Karpas-422 (cell line): ENCODE data around the gene MEIKIN. TPM values are rescaled to one million over a fixed set of nuclear protein-coding genes. Genes with fewer than 3 reads are reported as not detected.

Source experiments
- DNase-seq: peaks from one replicate; pipeline ENCODE4 v3.0.0-alpha.2; 2015
- H2AFZ ChIP-seq: fragments of 200-600 bp; sonication (generic); 2 replicates; pipeline ENCODE4 v1.6.1; 2014; ENCODE audit warnings: antibody characterized with exemption, low read length, mixed read lengths
- H3K27ac ChIP-seq: fragments of 200-600 bp; sonication (generic); 2 replicates; pipeline ENCODE4 v1.5.1; 2014; ENCODE audit warnings: mild to moderate bottlenecking, low read length, moderate library complexity
- H3K27me3 ChIP-seq: fragments of 200-600 bp; sonication (generic); 2 replicates; pipeline ENCODE4 v1.6.1; 2014; ENCODE audit warnings: low read length, mixed read lengths
- H3K36me3 ChIP-seq: fragments of 200-600 bp; sonication (generic); 2 replicates; pipeline ENCODE4 v1.6.1; 2014; ENCODE audit warnings: low read length, mixed read lengths; ENCODE audit not compliant: insufficient read depth
- H3K4me1 ChIP-seq: fragments of 200-600 bp; sonication (generic); 2 replicates; pipeline ENCODE4 v1.6.1; 2014; ENCODE audit warnings: mild to moderate bottlenecking, low read length, mixed read lengths
- H3K4me2 ChIP-seq: fragments of 200-600 bp; sonication (generic); 2 replicates; pipeline ENCODE4 v1.6.1; 2014; ENCODE audit warnings: low read length, low read depth, mild to moderate bottlenecking; ENCODE audit not compliant: poor library complexity, severe bottlenecking
- H3K4me3 ChIP-seq: fragments of 200-600 bp; sonication (generic); 2 replicates; pipeline ENCODE4 v1.5.1; 2014; ENCODE audit warnings: mild to moderate bottlenecking, antibody characterized with exemption, low read length, mixed read lengths
- H3K79me2 ChIP-seq: fragments of 200-600 bp; sonication (generic); 2 replicates; pipeline ENCODE4 v1.6.1; 2014; ENCODE audit warnings: mild to moderate bottlenecking, low read length, mixed read lengths
- H3K9ac ChIP-seq: fragments of 200-600 bp; sonication (generic); 2 replicates; pipeline ENCODE4 v1.6.0; 2014; ENCODE audit warnings: low read length
- H3K9me2 ChIP-seq: fragments of 200-600 bp; sonication (generic), shearing (Covaris generic); replicated peaks from 2 replicates; pipeline ENCODE4 v1.6.0; 2014; ENCODE audit warnings: mild to moderate bottlenecking, low read length, moderate library complexity; ENCODE audit not compliant: insufficient read depth
- H3K9me3 ChIP-seq: fragments of 300-700, 200-600 bp; sonication (generic); 2 replicates; pipeline ENCODE4 v1.6.1; 2014; ENCODE audit warnings: low read length, mixed read lengths
- H4K20me1 ChIP-seq: fragments of 200-600 bp; sonication (generic); 2 replicates; pipeline ENCODE4 v1.6.1; 2014; ENCODE audit warnings: mild to moderate bottlenecking, antibody characterized with exemption, low read length, low read depth; ENCODE audit not compliant: insufficient read depth
- total RNA-seq: library from RNA; depleted of rRNA; stranded (reverse); fragments of >200 nt; shearing (Covaris generic); gene quantifications from 2 replicates; pipeline ENCODE4 v1.2.3, GENCODE V29; 2014; ENCODE audit warnings: low replicate concordance; rRNA removed

Gene MEIKIN
- not detected in 2 replicates for total RNA-seq

- H3K4me1 ChIP-seq: peaks cover 14% of the 10 kb centered on the region
- H3K27me3 ChIP-seq: no peaks in the 10 kb centered on the region
- H3K27ac ChIP-seq: no peak within 1 kb of the TSS
- H3K9me3 ChIP-seq: no peaks in the 10 kb centered on the region
- H3K9me2 ChIP-seq: no peaks in the 10 kb centered on the region
- no peaks in the 10 kb centered on the region for H3K79me2 ChIP-seq
- peak within 1 kb of the TSS; percentile 47; the same call in 1 of the 2 replicates for H2AFZ ChIP-seq
- no peaks in the 10 kb centered on the region for H3K36me3 ChIP-seq
- no peaks in the 10 kb centered on the region for H4K20me1 ChIP-seq
- peak within 1 kb of the TSS; percentile 7 for H3K4me2 ChIP-seq
- DNase-seq: no peak
- no peak within 1 kb of the TSS; the same call in 1 of the 2 replicates for H3K4me3 ChIP-seq
- H3K9ac ChIP-seq: no peak within 1 kb of the TSS
Measured at GRCh38 chr5:131945551-131946168, at the start of gene MEIKIN. Gene MEIKIN, minus strand, starts transcription at chr5:131945663. Its CDS starts 158 bp downstream, at chr5:131945505.

GRCh38 chr5:131994533-131995226, 49.2 kb upstream of the MEIKIN start:
- H3K4me3 ChIP-seq: no peak overlapping the region
- H3K4me1 ChIP-seq: peaks cover 8% of the 10 kb centered on the region
- H3K27me3 ChIP-seq: no peaks in the 10 kb centered on the region
- no peaks in the 10 kb centered on the region for H3K9me3 ChIP-seq
- H3K9me2 ChIP-seq: no peaks in the 10 kb centered on the region
- H3K27ac ChIP-seq: no peak overlapping the region
- no peak overlapping the region for H3K9ac ChIP-seq
- H2AFZ ChIP-seq: no peak overlapping the region
- no peaks in the 10 kb centered on the region for H3K36me3 ChIP-seq
- no peaks in the 10 kb centered on the region for H4K20me1 ChIP-seq
- no peak overlapping the region for H3K4me2 ChIP-seq
- H3K79me2 ChIP-seq: no peaks in the 10 kb centered on the region
- DNase-seq: no peak

- Histone ChIP-seq H3K9ac (no peak overlapping the region), H3K4me2 (no peak overlapping the region), H3K27ac (no peak overlapping the region), H3K79me2 (no peaks in the 10 kb centered on the region), H3K9me2 (no peaks in the 10 kb centered on the region), H3K4me1 (peaks cover 8% of the 10 kb centered on the region), H2AFZ (no peak overlapping the region), H4K20me1 (no peaks in the 10 kb centered on the region), H3K27me3 (no peaks in the 10 kb centered on the region), H3K9me3 (no peaks in the 10 kb centered on the region), H3K36me3 (no peaks in the 10 kb centered on the region), H3K4me3 (no peak overlapping the region)
- no peak for DNase-seq
Measured at GRCh38 chr5:131994090-131994489, 48.6 kb upstream of the MEIKIN start.

GRCh38 chr5:131993676-131994075, 48.2 kb upstream of the MEIKIN start:
- no peak overlapping the region for H3K4me3 ChIP-seq
- no peak overlapping the region for H3K27ac ChIP-seq
- no peaks in the 10 kb centered on the region for H4K20me1 ChIP-seq
- H3K9me3 ChIP-seq: no peaks in the 10 kb centered on the region
- H2AFZ ChIP-seq: no peak overlapping the region
- H3K79me2 ChIP-seq: no peaks in the 10 kb centered on the region
- H3K9me2 ChIP-seq: no peaks in the 10 kb centered on the region
- peaks cover 8% of the 10 kb centered on the region for H3K4me1 ChIP-seq
- no peaks in the 10 kb centered on the region for H3K27me3 ChIP-seq
- H3K36me3 ChIP-seq: no peaks in the 10 kb centered on the region
- H3K4me2 ChIP-seq: no peak overlapping the region
- no peak for DNase-seq
- no peak overlapping the region for H3K9ac ChIP-seq

GRCh38 chr5:131992370-131992769, 46.9 kb upstream of the MEIKIN start:
- Histone ChIP-seq H3K9me2 (no peaks in the 10 kb centered on the region), H2AFZ (no peak overlapping the region), H4K20me1 (no peaks in the 10 kb centered on the region), H3K9ac (no peak overlapping the region), H3K4me1 (peaks cover 8% of the 10 kb centered on the region), H3K27ac (no peak overlapping the region), H3K4me2 (no peak overlapping the region), H3K36me3 (no peaks in the 10 kb centered on the region), H3K4me3 (no peak overlapping the region), H3K9me3 (no peaks in the 10 kb centered on the region), H3K27me3 (no peaks in the 10 kb centered on the region), H3K79me2 (no peaks in the 10 kb centered on the region)
- DNase-seq: no peak

GRCh38 chr5:131991593-131992324, 46.3 kb upstream of the MEIKIN start:
- Histone ChIP-seq H3K36me3 (no peaks in the 10 kb centered on the region), H3K27me3 (no peaks in the 10 kb centered on the region), H3K4me2 (no peak overlapping the region), H4K20me1 (no peaks in the 10 kb centered on the region), H3K9me3 (no peaks in the 10 kb centered on the region), H3K4me3 (no peak overlapping the region), H3K9ac (no peak overlapping the region), H3K9me2 (no peaks in the 10 kb centered on the region), H3K79me2 (no peaks in the 10 kb centered on the region), H3K4me1 (peaks cover 5% of the 10 kb centered on the region), H2AFZ (no peak overlapping the region), H3K27ac (no peak overlapping the region)
- no peak for DNase-seq

GRCh38 chr5:131990716-131991115, 45.3 kb upstream of the MEIKIN start:
- H4K20me1 ChIP-seq: no peaks in the 10 kb centered on the region
- H3K4me1 ChIP-seq: no peaks in the 10 kb centered on the region; the same call in 1 of the 2 replicates
- H3K9me3 ChIP-seq: no peaks in the 10 kb centered on the region
- H3K27ac ChIP-seq: no peak overlapping the region
- no peaks in the 10 kb centered on the region for H3K27me3 ChIP-seq
- H3K9me2 ChIP-seq: no peaks in the 10 kb centered on the region
- H3K4me3 ChIP-seq: no peak overlapping the region
- no peak for DNase-seq
- H3K79me2 ChIP-seq: no peaks in the 10 kb centered on the region
- H3K9ac ChIP-seq: no peak overlapping the region
- H3K4me2 ChIP-seq: no peak overlapping the region
- no peak overlapping the region for H2AFZ ChIP-seq
- H3K36me3 ChIP-seq: no peaks in the 10 kb centered on the region

- Histone ChIP-seq H3K9ac (no peak overlapping the region), H4K20me1 (no peaks in the 10 kb centered on the region), H3K9me3 (no peaks in the 10 kb centered on the region)
Measured at GRCh38 chr5:131988601-131989000, 43.1 kb upstream of the MEIKIN start.

More at GRCh38 chr5:131988601-131989000, 43.1 kb upstream of the MEIKIN start:
- no peak overlapping the region for H3K4me2 ChIP-seq
- H3K79me2 ChIP-seq: no peaks in the 10 kb centered on the region
- DNase-seq: no peak
- H3K27me3 ChIP-seq: no peaks in the 10 kb centered on the region
- H3K27ac ChIP-seq: no peak overlapping the region
- H3K4me1 ChIP-seq: no peaks in the 10 kb centered on the region
- no peaks in the 10 kb centered on the region for H3K36me3 ChIP-seq
- no peak overlapping the region for H2AFZ ChIP-seq
- no peaks in the 10 kb centered on the region for H3K9me2 ChIP-seq
- H3K4me3 ChIP-seq: no peak overlapping the region
